ENCODE measurements around the gene PFKL. TPM values are rescaled to one million over a fixed set of nuclear protein-coding genes. Genes with fewer than 3 reads are reported as not detected.

Gene PFKL
- total and polyA plus RNA-seq, 2 of the 8 experiments (the other 6 are each of a cell fraction or from before 2014, with no cell fraction given): 80.2 to 82.3 TPM

- TF ChIP-seq POLR2A (IDR thresholded peaks at IDR 0.05; ENCODE audit: control extremely low read depth in 1 of 2, low read depth in 2 of 2, low read length in 2 of 2) (no peak), FOSL1 (IDR thresholded peaks at IDR 0.05; ENCODE audit: insufficient read depth, low read depth, low read length) (no peak), BACH1 (IDR thresholded peaks at IDR 0.05; ENCODE audit: low read length) (no peak), SAP30 (IDR thresholded peaks at IDR 0.05; ENCODE audit: insufficient read depth, insufficient replicate concordance, low read length) (no peak), CBX5 (IDR thresholded peaks at IDR 0.05; ENCODE audit: low read depth, low read length) (no peak), PHF8 (conservative IDR thresholded peaks at IDR 0.05; ENCODE audit: low read depth, low read length) (no peak)
Observed at GRCh38 chr21:44335266-44336059, 35.6 kb downstream of the PFKL start (continued).

All from H1 (cell line).